Loucy (cell line): ENCODE measurements around the gene PNMA8B.

ENCODE experiments used
- H2AFZ ChIP-seq: fragments of 200-600 bp; sonication (generic); 2 replicates; pipeline ENCODE4 v1.6.0; 2016; ENCODE audit warnings: antibody characterized with exemption, mild to moderate bottlenecking, low read length, moderate library complexity
- H3F3A ChIP-seq: fragments of 200-600 bp; 2 replicates; pipeline ENCODE4 v1.6.0; 2016; ENCODE audit warnings: antibody characterized with exemption, low read depth, mild to moderate bottlenecking
- H3K27me3 ChIP-seq: fragments of 200-600 bp; sonication (generic); 2 replicates; pipeline ENCODE4 v1.6.1; 2014; ENCODE audit warnings: low read length, mild to moderate bottlenecking; ENCODE audit not compliant: insufficient read depth, poor library complexity, severe bottlenecking
- H3K36me3 ChIP-seq: fragments of 200-600 bp; sonication (generic); 2 replicates; pipeline ENCODE4 v1.6.1; 2016; ENCODE audit warnings: low read length; ENCODE audit not compliant: insufficient read depth
- H3K4me1 ChIP-seq: fragments of 200-600 bp; sonication (generic); 2 replicates; pipeline ENCODE4 v1.5.1; 2014; ENCODE audit warnings: low read length, mild to moderate bottlenecking; ENCODE audit not compliant: insufficient read depth, poor library complexity, severe bottlenecking
- H3K4me2 ChIP-seq: fragments of 200-600 bp; sonication (generic); 2 replicates; pipeline ENCODE4 v1.6.0; 2014; ENCODE audit warnings: antibody characterized with exemption, low read length, low read depth, mild to moderate bottlenecking; ENCODE audit not compliant: poor library complexity, severe bottlenecking
- H3K4me3 ChIP-seq: fragments of 200-600 bp; sonication (generic); 2 replicates; pipeline ENCODE4 v1.5.1; 2014; ENCODE audit warnings: low read length, mild to moderate bottlenecking, mixed read lengths; ENCODE audit not compliant: poor library complexity, severe bottlenecking
- H3K79me2 ChIP-seq: fragments of 200-600 bp; sonication (generic); 2 replicates; pipeline ENCODE4 v1.6.1; 2014; ENCODE audit warnings: low read length; ENCODE audit not compliant: insufficient read depth
- H3K9ac ChIP-seq: fragments of 200-600 bp; sonication (generic); 2 replicates; pipeline ENCODE4 v1.6.0; 2014; ENCODE audit warnings: mild to moderate bottlenecking, low read depth, low read length, moderate library complexity; ENCODE audit not compliant: poor library complexity, severe bottlenecking
- H3K9me2 ChIP-seq: fragments of 200-600 bp; sonication (generic); replicated peaks from 2 replicates; pipeline ENCODE4 v1.6.1; 2016; ENCODE audit warnings: low read depth, low read length, mixed read lengths
- H3K9me3 ChIP-seq: fragments of 200-600 bp; sonication (generic); 2 replicates; pipeline ENCODE4 v1.6.1; 2014; ENCODE audit warnings: mild to moderate bottlenecking, antibody characterized with exemption, low read length, low read depth; ENCODE audit not compliant: insufficient read depth
- H4K20me1 ChIP-seq: fragments of 200-600 bp; sonication (generic); 2 replicates; pipeline ENCODE4 v1.6.0; 2014; ENCODE audit warnings: antibody characterized with exemption, low read length, mild to moderate bottlenecking; ENCODE audit not compliant: insufficient read depth, poor library complexity, severe bottlenecking
- CTCF ChIP-seq: fragments of 200-600 bp; sonication (generic); conservative IDR thresholded peaks from 2 replicates; pipeline ENCODE4 v1.5.1; 2014; ENCODE audit warnings: mild to moderate bottlenecking, antibody characterized with exemption, low read length
- EZH2phosphoT487 ChIP-seq: fragments of 200-600 bp; IDR thresholded peaks from 2 replicates; pipeline ENCODE4 v1.6.1; 2018; ENCODE audit warnings: antibody characterized with exemption, mild to moderate bottlenecking, moderate library complexity, borderline replicate concordance

PNMA8B gene

DNA sequence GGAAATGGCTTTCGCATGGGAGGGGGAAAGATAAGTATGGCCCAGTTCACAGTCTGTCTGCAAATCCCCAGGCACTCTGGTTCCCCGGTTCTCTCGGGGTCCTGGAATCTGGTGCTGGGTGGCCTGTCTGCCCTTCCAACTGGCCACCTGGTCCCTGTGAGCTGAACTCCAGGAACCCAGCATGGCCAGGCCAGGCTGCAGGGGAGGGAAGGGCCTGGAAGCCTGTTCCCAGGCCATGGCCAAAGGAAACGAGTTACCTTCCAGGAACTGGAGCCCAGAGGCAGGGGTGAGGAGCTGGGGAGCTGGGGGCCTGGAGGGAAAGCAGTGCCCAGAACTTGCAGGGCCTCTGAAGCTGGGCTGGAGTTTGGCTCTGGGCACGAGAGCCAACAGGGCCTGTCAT lies 47.8 kb downstream of the PNMA8B start:
- H3K36me3 ChIP-seq, result no peaks in the 10 kb centered on the region
- no peak overlapping the region for H3K4me3 ChIP-seq
- no peak overlapping the region for H2AFZ ChIP-seq
- no peaks in the 10 kb centered on the region for H3K9me3 ChIP-seq
- H3K9ac ChIP-seq, result no peak overlapping the region
- H3K4me1 ChIP-seq, result no peaks in the 10 kb centered on the region
- H4K20me1 ChIP-seq, result no peaks in the 10 kb centered on the region
- TF ChIP-seq CTCF, result no peak
- TF ChIP-seq EZH2phosphoT487, result no peak
- H3F3A ChIP-seq, result no peaks in the 10 kb centered on the region
- no peaks in the 10 kb centered on the region for H3K27me3 ChIP-seq
- no peaks in the 10 kb centered on the region for H3K9me2 ChIP-seq
- no peaks in the 10 kb centered on the region for H3K79me2 ChIP-seq
- no peak overlapping the region for H3K4me2 ChIP-seq

- no peaks in the 10 kb centered on the region for H3K4me1 ChIP-seq
- no peaks in the 10 kb centered on the region for H4K20me1 ChIP-seq
- H3K4me2 ChIP-seq, result no peak overlapping the region
- no peaks in the 10 kb centered on the region for H3K79me2 ChIP-seq
- no peaks in the 10 kb centered on the region for H3K9me3 ChIP-seq
- no peaks in the 10 kb centered on the region for H3K36me3 ChIP-seq
- no peaks in the 10 kb centered on the region for H3K9me2 ChIP-seq
- no peak overlapping the region for H2AFZ ChIP-seq
- no peak overlapping the region for H3K4me3 ChIP-seq
- no peaks in the 10 kb centered on the region for H3K27me3 ChIP-seq
- TF ChIP-seq CTCF (no peak), EZH2phosphoT487 (no peak)
- no peak overlapping the region for H3K9ac ChIP-seq
- no peaks in the 10 kb centered on the region for H3F3A ChIP-seq
Measured at GRCh38 chr19:46447006-46447405, 48.7 kb downstream of the PNMA8B start.

DNA sequence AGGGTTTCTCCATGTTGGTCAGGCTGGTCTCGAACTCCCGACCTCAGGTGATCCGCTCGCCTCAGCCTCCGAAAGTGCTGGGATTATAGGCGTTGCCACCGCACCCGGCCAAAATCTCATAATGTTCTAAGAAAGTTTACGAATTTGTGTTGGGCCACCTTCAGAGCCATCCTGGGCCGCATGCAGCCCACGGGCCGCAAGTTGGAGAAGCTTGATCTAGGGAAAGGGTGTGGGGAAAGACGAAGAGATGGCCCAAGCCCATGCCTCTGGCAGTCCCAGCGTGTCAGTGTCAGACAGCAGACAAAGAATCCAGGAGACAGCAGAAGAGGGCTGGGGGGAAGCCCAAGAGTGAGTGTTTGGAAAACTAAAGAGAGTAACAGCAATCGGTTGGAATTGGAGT lies 49.6 kb downstream of the PNMA8B start:
- Histone ChIP-seq H3K9me2 (no peaks in the 10 kb centered on the region), H3K27me3 (no peaks in the 10 kb centered on the region), H3K9ac (no peak overlapping the region), H3K36me3 (no peaks in the 10 kb centered on the region), H2AFZ (no peak overlapping the region), H3K4me1 (no peaks in the 10 kb centered on the region), H3F3A (no peaks in the 10 kb centered on the region), H3K79me2 (no peaks in the 10 kb centered on the region), H3K4me2 (no peak overlapping the region), H4K20me1 (no peaks in the 10 kb centered on the region), H3K4me3 (no peak overlapping the region), H3K9me3 (no peaks in the 10 kb centered on the region)
- TF ChIP-seq CTCF, result no peak
- TF ChIP-seq EZH2phosphoT487, result no peak
